SK-N-SH treated with all-trans-retinoic acid at 6 μM for 48 hours (cell line): ENCODE data around the gene PPP1R16B.

ENCODE experiments used
- ATAC-seq: fragments of 200-7000 bp; cut with Tn5 transposase; 3 replicates; pipeline ENCODE4 v1.9.1; 2020; ENCODE audit warnings: mild to moderate bottlenecking, moderate library complexity
- ARNTL ChIP-seq: fragments of 450-650 bp; formaldehyde crosslinking; IDR thresholded peaks from 2 replicates; pipeline ENCODE4 v1.5.0; 2020; ENCODE audit warnings: low read depth, mild to moderate bottlenecking, moderate library complexity, borderline replicate concordance
- BACH2 ChIP-seq: fragments of 250-450 bp; sonication (Bioruptor Pico); IDR thresholded peaks from 2 replicates; pipeline ENCODE4 v1.9.0; 2021; ENCODE audit warnings: mild to moderate bottlenecking, borderline replicate concordance
- CSDC2 ChIP-seq: fragments of 250-450 bp; sonication (Bioruptor Pico); IDR thresholded peaks from 2 replicates; pipeline ENCODE4 v1.5.0; 2020; ENCODE audit warnings: mild to moderate bottlenecking, moderate library complexity
- GLIS3 ChIP-seq: fragments of 250-450 bp; sonication (Bioruptor Pico); IDR thresholded peaks from 2 replicates; pipeline ENCODE4 v1.5.0; 2020; ENCODE audit warnings: mild to moderate bottlenecking, moderate library complexity
- ISL1 ChIP-seq: fragments of 250-450 bp; sonication (Bioruptor Pico); IDR thresholded peaks from 2 replicates; pipeline ENCODE4 v2.1.2; 2022; ENCODE audit warnings: mild to moderate bottlenecking, moderate library complexity
- OSR1 ChIP-seq: fragments of 250-450 bp; sonication (Bioruptor Pico); IDR thresholded peaks from 2 replicates; pipeline ENCODE4 v1.8.0; 2022; ENCODE audit warnings: moderate library complexity, mild to moderate bottlenecking, inconsistent platforms
- PPARA ChIP-seq: fragments of 250-450 bp; sonication (Bioruptor Pico); IDR thresholded peaks from 2 replicates; pipeline ENCODE4 v1.5.0; 2020; ENCODE audit warnings: mild to moderate bottlenecking, borderline replicate concordance
- RARB ChIP-seq: fragments of 250-450 bp; sonication (Bioruptor Pico); IDR thresholded peaks from 2 replicates; pipeline ENCODE4 v1.8.0; 2021; ENCODE audit warnings: mild to moderate bottlenecking, moderate library complexity
- SNAI2 ChIP-seq: fragments of 250-450 bp; sonication (Bioruptor Pico); IDR thresholded peaks from 2 replicates; pipeline ENCODE4 v1.5.0; 2020; ENCODE audit warnings: mild to moderate bottlenecking, moderate library complexity
- TCF4 ChIP-seq: fragments of 250-450 bp; sonication (Bioruptor Pico); IDR thresholded peaks from 2 replicates; pipeline ENCODE4 v1.8.0; 2021; ENCODE audit warnings: mild to moderate bottlenecking, moderate library complexity, borderline replicate concordance
- TOX ChIP-seq: fragments of 250-450 bp; sonication (Bioruptor Pico); IDR thresholded peaks from 2 replicates; pipeline ENCODE4 v1.8.0; 2021; ENCODE audit warnings: mild to moderate bottlenecking, moderate library complexity, borderline replicate concordance
- ZC3H10 ChIP-seq: fragments of 250-450 bp; sonication (Bioruptor Pico); IDR thresholded peaks from 2 replicates; pipeline ENCODE4 v1.5.1; 2021; ENCODE audit warnings: mild to moderate bottlenecking, moderate library complexity
- ZFP3 ChIP-seq: fragments of 250-450 bp; sonication (Bioruptor Pico); IDR thresholded peaks from 2 replicates; pipeline ENCODE4 v1.5.0; 2020; ENCODE audit warnings: mild to moderate bottlenecking, moderate library complexity
- ZFP30 ChIP-seq: fragments of 450-650 bp; formaldehyde crosslinking; IDR thresholded peaks from 2 replicates; pipeline ENCODE4 v1.5.0; 2022; ENCODE audit warnings: mild to moderate bottlenecking, moderate library complexity
- ZNF565 ChIP-seq: fragments of 450-650 bp; formaldehyde crosslinking; conservative IDR thresholded peaks from 2 replicates; pipeline ENCODE4 v1.5.0; 2020; ENCODE audit warnings: low read depth, mild to moderate bottlenecking, moderate library complexity
- ZNF70 ChIP-seq: fragments of 450-650 bp; formaldehyde crosslinking; IDR thresholded peaks from 2 replicates; pipeline ENCODE4 v1.5.0; 2020; ENCODE audit warnings: mild to moderate bottlenecking, moderate library complexity
- ZNF8 ChIP-seq: fragments of 450-650 bp; formaldehyde crosslinking; IDR thresholded peaks from 2 replicates; pipeline ENCODE4 v1.5.0; 2020; ENCODE audit warnings: mild to moderate bottlenecking, moderate library complexity
- TF ChIP-seq, protein P1 (sequence below): fragments of 250-450 bp; sonication (Bioruptor Pico); IDR thresholded peaks from 2 replicates; pipeline ENCODE4 v1.5.1; 2021; ENCODE audit warnings: mild to moderate bottlenecking, moderate library complexity
- TF ChIP-seq, protein P2 (sequence below): fragments of 250-450 bp; sonication (Bioruptor Pico); IDR thresholded peaks from 2 replicates; pipeline ENCODE4 v1.8.0; 2020; ENCODE audit warnings: mild to moderate bottlenecking, moderate library complexity, borderline replicate concordance
- TF ChIP-seq, protein P3 (sequence below): fragments of 250-450 bp; sonication (Bioruptor Pico); IDR thresholded peaks from 2 replicates; pipeline ENCODE4 v1.5.0; 2020; ENCODE audit warnings: mild to moderate bottlenecking, moderate library complexity
- TF ChIP-seq, protein P4 (sequence below): fragments of 250-450 bp; sonication (Bioruptor Pico); IDR thresholded peaks from 2 replicates; pipeline ENCODE4 v1.5.1; 2020; ENCODE audit warnings: low read depth, mild to moderate bottlenecking, moderate library complexity

Gene PPP1R16B

DNA sequence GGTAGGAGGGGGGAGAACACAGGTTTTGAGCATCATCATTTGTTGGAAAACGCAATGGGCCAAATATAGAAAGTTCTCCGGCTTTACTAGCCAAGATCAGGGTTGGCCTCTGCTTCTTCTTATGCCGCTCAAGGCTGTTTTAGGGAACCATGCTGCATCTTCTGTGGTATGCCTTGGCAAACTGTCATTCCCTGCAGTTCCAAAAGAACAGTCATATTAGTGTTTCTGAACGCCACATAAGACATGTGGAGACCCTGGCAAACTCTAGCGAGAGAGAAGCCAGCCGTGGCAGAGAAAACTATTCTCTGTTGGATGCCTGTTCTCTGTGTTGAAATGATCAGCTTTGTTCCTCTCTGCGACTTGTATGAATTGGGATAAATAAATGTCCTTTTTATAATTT, 46.4 kb upstream of the PPP1R16B start:
- no peak for ATAC-seq
- TF ChIP-seq TCF4 (CRISPR knock-in tag) (no peak), ZNF70 (CRISPR knock-in tag) (no peak), ZFP3 (CRISPR knock-in tag) (no peak), SNAI2 (no peak), BACH2 (CRISPR knock-in tag) (no peak), PPARA (CRISPR knock-in tag) (no peak), RARB (CRISPR knock-in tag) (no peak), ZC3H10 (no peak), CSDC2 (CRISPR knock-in tag) (no peak), ISL1 (CRISPR knock-in tag) (no peak), ZFP30 (CRISPR knock-in tag) (no peak), GLIS3 (CRISPR knock-in tag) (no peak), ARNTL (CRISPR knock-in tag) (no peak), ZNF565 (CRISPR knock-in tag) (no peak), OSR1 (CRISPR knock-in tag) (no peak)
- TF ChIP-seq, protein P1, sequence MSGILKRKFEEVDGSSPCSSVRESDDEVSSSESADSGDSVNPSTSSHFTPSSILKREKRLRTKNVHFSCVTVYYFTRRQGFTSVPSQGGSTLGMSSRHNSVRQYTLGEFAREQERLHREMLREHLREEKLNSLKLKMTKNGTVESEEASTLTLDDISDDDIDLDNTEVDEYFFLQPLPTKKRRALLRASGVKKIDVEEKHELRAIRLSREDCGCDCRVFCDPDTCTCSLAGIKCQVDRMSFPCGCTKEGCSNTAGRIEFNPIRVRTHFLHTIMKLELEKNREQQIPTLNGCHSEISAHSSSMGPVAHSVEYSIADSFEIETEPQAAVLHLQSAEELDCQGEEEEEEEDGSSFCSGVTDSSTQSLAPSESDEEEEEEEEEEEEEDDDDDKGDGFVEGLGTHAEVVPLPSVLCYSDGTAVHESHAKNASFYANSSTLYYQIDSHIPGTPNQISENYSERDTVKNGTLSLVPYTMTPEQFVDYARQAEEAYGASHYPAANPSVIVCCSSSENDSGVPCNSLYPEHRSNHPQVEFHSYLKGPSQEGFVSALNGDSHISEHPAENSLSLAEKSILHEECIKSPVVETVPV (CRISPR knock-in tag) = no peak
- TF ChIP-seq, protein P2, sequence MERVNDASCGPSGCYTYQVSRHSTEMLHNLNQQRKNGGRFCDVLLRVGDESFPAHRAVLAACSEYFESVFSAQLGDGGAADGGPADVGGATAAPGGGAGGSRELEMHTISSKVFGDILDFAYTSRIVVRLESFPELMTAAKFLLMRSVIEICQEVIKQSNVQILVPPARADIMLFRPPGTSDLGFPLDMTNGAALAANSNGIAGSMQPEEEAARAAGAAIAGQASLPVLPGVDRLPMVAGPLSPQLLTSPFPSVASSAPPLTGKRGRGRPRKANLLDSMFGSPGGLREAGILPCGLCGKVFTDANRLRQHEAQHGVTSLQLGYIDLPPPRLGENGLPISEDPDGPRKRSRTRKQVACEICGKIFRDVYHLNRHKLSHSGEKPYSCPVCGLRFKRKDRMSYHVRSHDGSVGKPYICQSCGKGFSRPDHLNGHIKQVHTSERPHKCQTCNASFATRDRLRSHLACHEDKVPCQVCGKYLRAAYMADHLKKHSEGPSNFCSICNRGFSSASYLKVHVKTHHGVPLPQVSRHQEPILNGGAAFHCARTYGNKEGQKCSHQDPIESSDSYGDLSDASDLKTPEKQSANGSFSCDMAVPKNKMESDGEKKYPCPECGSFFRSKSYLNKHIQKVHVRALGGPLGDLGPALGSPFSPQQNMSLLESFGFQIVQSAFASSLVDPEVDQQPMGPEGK (CRISPR knock-in tag) = no peak
- TF ChIP-seq, protein P3, sequence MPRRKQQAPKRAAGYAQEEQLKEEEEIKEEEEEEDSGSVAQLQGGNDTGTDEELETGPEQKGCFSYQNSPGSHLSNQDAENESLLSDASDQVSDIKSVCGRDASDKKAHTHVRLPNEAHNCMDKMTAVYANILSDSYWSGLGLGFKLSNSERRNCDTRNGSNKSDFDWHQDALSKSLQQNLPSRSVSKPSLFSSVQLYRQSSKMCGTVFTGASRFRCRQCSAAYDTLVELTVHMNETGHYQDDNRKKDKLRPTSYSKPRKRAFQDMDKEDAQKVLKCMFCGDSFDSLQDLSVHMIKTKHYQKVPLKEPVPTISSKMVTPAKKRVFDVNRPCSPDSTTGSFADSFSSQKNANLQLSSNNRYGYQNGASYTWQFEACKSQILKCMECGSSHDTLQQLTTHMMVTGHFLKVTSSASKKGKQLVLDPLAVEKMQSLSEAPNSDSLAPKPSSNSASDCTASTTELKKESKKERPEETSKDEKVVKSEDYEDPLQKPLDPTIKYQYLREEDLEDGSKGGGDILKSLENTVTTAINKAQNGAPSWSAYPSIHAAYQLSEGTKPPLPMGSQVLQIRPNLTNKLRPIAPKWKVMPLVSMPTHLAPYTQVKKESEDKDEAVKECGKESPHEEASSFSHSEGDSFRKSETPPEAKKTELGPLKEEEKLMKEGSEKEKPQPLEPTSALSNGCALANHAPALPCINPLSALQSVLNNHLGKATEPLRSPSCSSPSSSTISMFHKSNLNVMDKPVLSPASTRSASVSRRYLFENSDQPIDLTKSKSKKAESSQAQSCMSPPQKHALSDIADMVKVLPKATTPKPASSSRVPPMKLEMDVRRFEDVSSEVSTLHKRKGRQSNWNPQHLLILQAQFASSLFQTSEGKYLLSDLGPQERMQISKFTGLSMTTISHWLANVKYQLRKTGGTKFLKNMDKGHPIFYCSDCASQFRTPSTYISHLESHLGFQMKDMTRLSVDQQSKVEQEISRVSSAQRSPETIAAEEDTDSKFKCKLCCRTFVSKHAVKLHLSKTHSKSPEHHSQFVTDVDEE (CRISPR knock-in tag) = no peak

DNA sequence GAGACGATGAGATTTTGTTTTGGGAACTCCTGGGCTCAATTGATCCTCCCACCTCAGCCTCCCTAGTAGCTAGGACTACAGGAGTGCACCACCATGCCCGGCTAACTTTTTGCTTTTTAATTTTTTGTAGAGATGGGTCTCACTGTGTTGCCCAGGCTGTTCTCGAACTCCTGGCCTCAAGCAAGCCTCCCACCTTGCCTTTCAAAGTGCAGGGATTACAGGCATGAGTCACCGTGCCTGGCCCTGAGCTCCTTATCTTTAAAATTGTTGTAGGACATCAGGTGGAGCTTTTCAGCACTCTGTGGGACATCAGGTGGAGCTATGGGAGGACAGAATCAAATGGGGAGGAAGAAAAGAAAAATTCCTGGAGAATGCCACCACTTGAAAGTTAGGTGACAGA, 44.5 kb upstream of the PPP1R16B start:
- no peak for ATAC-seq
- no peak for TF ChIP-seq BACH2 (CRISPR knock-in tag)
- no peak for TF ChIP-seq TOX
- no peak for TF ChIP-seq SNAI2
- TF ChIP-seq CSDC2 (CRISPR knock-in tag) = no peak
- TF ChIP-seq ZFP3 (CRISPR knock-in tag) = no peak
- TF ChIP-seq, protein P4, sequence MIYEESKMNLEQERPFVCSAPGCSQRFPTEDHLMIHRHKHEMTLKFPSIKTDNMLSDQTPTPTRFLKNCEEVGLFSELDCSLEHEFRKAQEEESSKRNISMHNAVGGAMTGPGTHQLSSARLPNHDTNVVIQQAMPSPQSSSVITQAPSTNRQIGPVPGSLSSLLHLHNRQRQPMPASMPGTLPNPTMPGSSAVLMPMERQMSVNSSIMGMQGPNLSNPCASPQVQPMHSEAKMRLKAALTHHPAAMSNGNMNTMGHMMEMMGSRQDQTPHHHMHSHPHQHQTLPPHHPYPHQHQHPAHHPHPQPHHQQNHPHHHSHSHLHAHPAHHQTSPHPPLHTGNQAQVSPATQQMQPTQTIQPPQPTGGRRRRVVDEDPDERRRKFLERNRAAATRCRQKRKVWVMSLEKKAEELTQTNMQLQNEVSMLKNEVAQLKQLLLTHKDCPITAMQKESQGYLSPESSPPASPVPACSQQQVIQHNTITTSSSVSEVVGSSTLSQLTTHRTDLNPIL (CRISPR knock-in tag) = no peak
- TF ChIP-seq ZC3H10 = no peak
- TF ChIP-seq, protein P3 (CRISPR knock-in tag) = no peak
- TF ChIP-seq RARB (CRISPR knock-in tag) = no peak

DNA sequence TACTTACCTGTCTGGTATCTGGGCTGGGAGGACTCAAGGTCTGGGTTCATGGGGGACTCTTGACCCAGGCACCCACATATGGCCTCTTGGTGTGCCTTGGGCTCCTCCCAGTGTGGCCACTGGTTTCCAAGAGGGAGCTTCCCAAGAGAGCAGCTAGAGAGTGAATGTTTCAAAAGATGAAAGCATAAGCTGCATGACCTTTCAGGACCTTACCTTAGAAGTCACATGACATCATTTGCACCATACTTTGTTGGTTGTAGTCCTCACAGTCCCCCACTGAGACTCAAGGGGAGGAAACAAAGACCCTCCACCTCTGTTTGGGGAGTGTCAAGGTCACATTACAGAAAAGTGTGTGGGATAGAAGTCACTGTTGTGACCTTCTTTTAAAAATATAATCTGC, 43.3 kb upstream of the PPP1R16B start:
- ATAC-seq = no peak
- TF ChIP-seq ZC3H10 (no peak), PPARA (CRISPR knock-in tag) (no peak), ZNF565 (CRISPR knock-in tag) (no peak), ARNTL (CRISPR knock-in tag) (no peak), SNAI2 (no peak), ZNF8 (CRISPR knock-in tag) (no peak), ZNF70 (CRISPR knock-in tag) (no peak), TCF4 (CRISPR knock-in tag) (no peak), TOX (no peak)
- TF ChIP-seq, protein P1 (CRISPR knock-in tag) = no peak
- TF ChIP-seq, protein P3 (CRISPR knock-in tag) = no peak
